Mesothelial cell of epicardium (in vitro differentiated cells): ENCODE results near the gene ATP2A1. TPM values are rescaled to one million over a fixed set of nuclear protein-coding genes. Genes with fewer than 3 reads are reported as not detected.

Experiments used
- DNase-seq, 2 experiments: peaks; one replicate each; pipeline ENCODE4 v3.0.0; 2021; ENCODE audit warnings: low spot score in 2 of 2; ENCODE audit not compliant: unreplicated experiment in 2 of 2
- H3K27ac Mint-ChIP-seq: 2 replicates; pipeline ENCODE4 v1.8.0; 2021; ENCODE audit warnings: mixed read lengths
- H3K27me3 Mint-ChIP-seq: 2 replicates; pipeline ENCODE4 v1.8.0; 2021; ENCODE audit warnings: low read depth, mixed read lengths
- H3K36me3 Mint-ChIP-seq: 2 replicates; pipeline ENCODE4 v1.8.0; 2021; ENCODE audit warnings: mixed read lengths
- H3K4me1 Mint-ChIP-seq: 2 replicates; pipeline ENCODE4 v1.8.0; 2021; ENCODE audit warnings: mixed read lengths
- H3K4me3 Mint-ChIP-seq: 2 replicates; pipeline ENCODE4 v1.8.0; 2021; ENCODE audit warnings: mild to moderate bottlenecking, moderate library complexity, mixed read lengths
- H3K9me3 Mint-ChIP-seq: 2 replicates; pipeline ENCODE4 v1.8.0; 2021; ENCODE audit warnings: mixed read lengths
- CTCF ChIP-seq: fragments of 200-600 bp; sonication (generic); IDR thresholded peaks from one replicate; pipeline ENCODE4 v1.5.0; 2021; ENCODE audit warnings: antibody characterized with exemption; ENCODE audit not compliant: unreplicated experiment
- total RNA-seq: library from RNA; stranded (reverse); gene quantifications from 3 replicates; pipeline ENCODE4 v1.2.1, GENCODE V29; 2021

The ATP2A1 gene
- total RNA-seq, 1 donor from 2014 or later = 3.0 TPM

- Mint-ChIP-seq H3K4me3 (no peak overlapping the region), H3K4me1 (no peaks in the 10 kb centered on the region), H3K27ac (no peak overlapping the region), H3K36me3 (peaks cover 9% of the 10 kb centered on the region), H3K27me3 (no peaks in the 10 kb centered on the region), H3K9me3 (no peaks in the 10 kb centered on the region)
- TF ChIP-seq CTCF = no peak
- no peak for DNase-seq
These were observed 32.1 kb downstream of the ATP2A1 start for GRCh38 chr16:28910086-28911031.

- peaks cover 4% of the 10 kb centered on the region for H3K9me3 Mint-ChIP-seq
- H3K27ac Mint-ChIP-seq = no peak overlapping the region
- no peaks in the 10 kb centered on the region for H3K27me3 Mint-ChIP-seq
- no peaks in the 10 kb centered on the region for H3K4me1 Mint-ChIP-seq
- DNase-seq = no peak
- peaks cover 16% of the 10 kb centered on the region for H3K36me3 Mint-ChIP-seq
- H3K4me3 Mint-ChIP-seq = no peak overlapping the region
- no peak for TF ChIP-seq CTCF
These were observed 34.3 kb downstream of the ATP2A1 start for GRCh38 chr16:28912558-28912957.

GRCh38 chr16:28913946-28914724 is 35.8 kb downstream of the ATP2A1 start:
- Mint-ChIP-seq H3K36me3 (peaks cover 16% of the 10 kb centered on the region), H3K4me1 (no peaks in the 10 kb centered on the region), H3K9me3 (peaks cover 4% of the 10 kb centered on the region), H3K4me3 (no peak overlapping the region), H3K27ac (no peak overlapping the region), H3K27me3 (no peaks in the 10 kb centered on the region)
- no peak for DNase-seq
- TF ChIP-seq CTCF = no peak

GRCh38 chr16:28915181-28915580 is 36.9 kb downstream of the ATP2A1 start:
- no peaks in the 10 kb centered on the region for H3K27me3 Mint-ChIP-seq
- peaks cover 23% of the 10 kb centered on the region for H3K36me3 Mint-ChIP-seq
- H3K4me3 Mint-ChIP-seq = no peak overlapping the region
- H3K27ac Mint-ChIP-seq = no peak overlapping the region
- peaks cover 4% of the 10 kb centered on the region for H3K9me3 Mint-ChIP-seq
- no peak for DNase-seq
- H3K4me1 Mint-ChIP-seq = no peaks in the 10 kb centered on the region
- no peak for TF ChIP-seq CTCF

GRCh38 chr16:28917095-28917494 is 38.8 kb downstream of the ATP2A1 start:
- H3K4me1 Mint-ChIP-seq = no peaks in the 10 kb centered on the region
- H3K36me3 Mint-ChIP-seq = peaks cover 26% of the 10 kb centered on the region
- H3K27me3 Mint-ChIP-seq = no peaks in the 10 kb centered on the region
- no peak for DNase-seq
- H3K4me3 Mint-ChIP-seq = no peak overlapping the region
- H3K9me3 Mint-ChIP-seq = peaks cover 4% of the 10 kb centered on the region
- no peak for TF ChIP-seq CTCF
- no peak overlapping the region for H3K27ac Mint-ChIP-seq
